GM23338 (cell line): ENCODE data around the gene CCDC179.

ENCODE experiments used
- EZH2 ChIP-seq: fragments of 200-600 bp; sonication (generic); IDR thresholded peaks from one replicate; pipeline ENCODE4 v1.8.0; 2017; ENCODE audit warnings: antibody characterized with exemption, mild to moderate bottlenecking, low read depth; ENCODE audit not compliant: unreplicated experiment
- EZH2phosphoT487 ChIP-seq: fragments of 200-600 bp; sonication (generic); IDR thresholded peaks from one replicate; pipeline ENCODE4 v1.8.1; 2018; ENCODE audit warnings: antibody characterized with exemption; ENCODE audit not compliant: unreplicated experiment
- POLR2AphosphoS5 ChIP-seq: IDR thresholded peaks from 2 replicates; pipeline ENCODE4 v1.6.1; 2016; ENCODE audit warnings: antibody characterized with exemption, low read depth
- TF ChIP-seq, protein P1 (sequence below), 2 experiments: fragments of 200-600 bp in 1 of 2; sonication (generic) in 1 of 2; conservative IDR thresholded peaks; 2 replicates each; pipeline versions ENCODE4 v1.5.1 to v1.6.1; 2016 to 2017; ENCODE audit warnings: antibody characterized with exemption in 2 of 2, low read depth in 2 of 2, mild to moderate bottlenecking in 2 of 2, moderate library complexity in 1 of 2

DNA sequence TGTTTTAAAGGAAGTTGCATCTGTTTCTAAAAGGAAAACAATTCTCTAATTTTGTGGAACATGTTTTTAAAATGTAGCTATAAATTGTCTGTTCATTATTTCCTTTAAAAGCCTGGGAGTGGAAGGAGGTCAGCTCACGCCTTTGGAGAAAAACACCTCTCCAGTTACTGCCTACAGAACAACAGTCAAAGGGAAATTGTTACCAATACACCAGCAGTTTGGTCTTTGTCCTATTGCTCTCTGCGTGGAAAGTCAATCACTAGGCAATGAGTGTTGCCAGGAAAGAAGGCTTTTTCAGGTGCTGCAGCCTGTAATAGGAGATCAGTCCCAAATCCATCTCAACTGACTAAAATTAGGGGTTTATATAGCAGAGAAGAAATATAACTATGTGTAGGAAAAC is 52.9 kb downstream of the CCDC179 start:
- TF ChIP-seq EZH2phosphoT487 (no peak), EZH2 (no peak), POLR2AphosphoS5 (no peak)
- TF ChIP-seq, protein P1, sequence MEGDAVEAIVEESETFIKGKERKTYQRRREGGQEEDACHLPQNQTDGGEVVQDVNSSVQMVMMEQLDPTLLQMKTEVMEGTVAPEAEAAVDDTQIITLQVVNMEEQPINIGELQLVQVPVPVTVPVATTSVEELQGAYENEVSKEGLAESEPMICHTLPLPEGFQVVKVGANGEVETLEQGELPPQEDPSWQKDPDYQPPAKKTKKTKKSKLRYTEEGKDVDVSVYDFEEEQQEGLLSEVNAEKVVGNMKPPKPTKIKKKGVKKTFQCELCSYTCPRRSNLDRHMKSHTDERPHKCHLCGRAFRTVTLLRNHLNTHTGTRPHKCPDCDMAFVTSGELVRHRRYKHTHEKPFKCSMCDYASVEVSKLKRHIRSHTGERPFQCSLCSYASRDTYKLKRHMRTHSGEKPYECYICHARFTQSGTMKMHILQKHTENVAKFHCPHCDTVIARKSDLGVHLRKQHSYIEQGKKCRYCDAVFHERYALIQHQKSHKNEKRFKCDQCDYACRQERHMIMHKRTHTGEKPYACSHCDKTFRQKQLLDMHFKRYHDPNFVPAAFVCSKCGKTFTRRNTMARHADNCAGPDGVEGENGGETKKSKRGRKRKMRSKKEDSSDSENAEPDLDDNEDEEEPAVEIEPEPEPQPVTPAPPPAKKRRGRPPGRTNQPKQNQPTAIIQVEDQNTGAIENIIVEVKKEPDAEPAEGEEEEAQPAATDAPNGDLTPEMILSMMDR (conservative IDR thresholded peaks at IDR 0.05; ENCODE audit: low read depth in 2 of 2): no peak
